GM12873 (cell line): Measurements from ENCODE around the gene SEMA6A.

Experiments
- TF ChIP-seq, protein P1 (sequence below): IDR thresholded peaks from 2 replicates; pipeline ENCODE4 v1.5.1; 2012; ENCODE audit warnings: low read depth, mild to moderate bottlenecking, moderate library complexity, low read length, control low read depth; ENCODE audit not compliant: insufficient read depth; ENCODE audit errors: missing control alignments

Gene SEMA6A

DNA sequence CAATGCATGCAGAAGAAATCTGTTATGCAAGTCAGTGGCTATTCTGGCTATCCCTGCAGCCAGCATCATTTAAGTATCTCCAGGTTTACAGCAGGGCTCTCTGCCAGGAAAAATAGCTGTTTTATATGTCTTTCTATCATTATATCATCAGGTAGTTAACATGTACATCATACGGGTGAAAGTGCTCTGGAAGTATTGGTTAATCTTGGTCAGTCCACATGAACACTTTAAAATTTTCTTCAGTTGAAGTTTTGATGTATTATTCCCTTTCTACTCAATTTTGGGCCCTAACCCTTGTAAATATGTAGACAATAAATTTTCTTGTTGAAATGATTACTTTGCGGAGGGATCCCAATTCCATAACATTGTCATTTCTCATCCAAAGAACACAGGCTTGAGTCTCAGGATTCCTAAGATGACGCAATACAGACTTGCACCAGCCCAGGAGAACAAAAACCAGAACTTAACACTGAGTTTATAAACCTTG is 67.5 kb downstream of the SEMA6A start:
- TF ChIP-seq, protein P1, sequence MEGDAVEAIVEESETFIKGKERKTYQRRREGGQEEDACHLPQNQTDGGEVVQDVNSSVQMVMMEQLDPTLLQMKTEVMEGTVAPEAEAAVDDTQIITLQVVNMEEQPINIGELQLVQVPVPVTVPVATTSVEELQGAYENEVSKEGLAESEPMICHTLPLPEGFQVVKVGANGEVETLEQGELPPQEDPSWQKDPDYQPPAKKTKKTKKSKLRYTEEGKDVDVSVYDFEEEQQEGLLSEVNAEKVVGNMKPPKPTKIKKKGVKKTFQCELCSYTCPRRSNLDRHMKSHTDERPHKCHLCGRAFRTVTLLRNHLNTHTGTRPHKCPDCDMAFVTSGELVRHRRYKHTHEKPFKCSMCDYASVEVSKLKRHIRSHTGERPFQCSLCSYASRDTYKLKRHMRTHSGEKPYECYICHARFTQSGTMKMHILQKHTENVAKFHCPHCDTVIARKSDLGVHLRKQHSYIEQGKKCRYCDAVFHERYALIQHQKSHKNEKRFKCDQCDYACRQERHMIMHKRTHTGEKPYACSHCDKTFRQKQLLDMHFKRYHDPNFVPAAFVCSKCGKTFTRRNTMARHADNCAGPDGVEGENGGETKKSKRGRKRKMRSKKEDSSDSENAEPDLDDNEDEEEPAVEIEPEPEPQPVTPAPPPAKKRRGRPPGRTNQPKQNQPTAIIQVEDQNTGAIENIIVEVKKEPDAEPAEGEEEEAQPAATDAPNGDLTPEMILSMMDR, result no peak

- TF ChIP-seq, protein P1, result no peak
Observed at GRCh38 chr5:116506488-116506887, 68.1 kb downstream of the SEMA6A start.

DNA sequence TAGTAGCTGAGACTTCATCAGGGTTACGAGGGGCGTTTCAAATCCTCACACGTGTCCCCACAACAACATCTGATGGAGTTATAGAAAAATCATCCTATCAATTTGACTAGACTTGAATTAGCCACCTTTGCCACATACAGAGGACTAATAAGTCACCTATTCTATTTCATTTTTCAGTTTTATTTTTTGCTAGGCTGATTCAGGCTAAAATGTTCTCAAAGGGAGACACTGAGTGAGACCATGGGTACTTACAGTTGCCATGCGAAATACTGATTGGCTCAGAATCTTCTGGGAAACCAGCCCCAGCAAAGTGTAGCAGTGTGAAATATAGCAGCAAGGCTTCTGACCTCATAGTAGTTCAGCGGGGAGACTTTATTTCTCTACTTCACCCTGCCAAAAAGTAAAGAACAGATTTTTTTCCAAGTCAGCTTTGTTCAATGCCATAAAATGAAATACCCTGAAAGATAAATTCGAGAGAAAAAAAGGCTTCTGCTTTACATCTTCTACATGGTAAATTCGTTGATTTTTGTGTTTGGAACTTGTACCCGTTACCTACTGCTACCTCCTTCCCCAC is 69.9 kb downstream of the SEMA6A start:
- TF ChIP-seq, protein P1, result no peak

DNA sequence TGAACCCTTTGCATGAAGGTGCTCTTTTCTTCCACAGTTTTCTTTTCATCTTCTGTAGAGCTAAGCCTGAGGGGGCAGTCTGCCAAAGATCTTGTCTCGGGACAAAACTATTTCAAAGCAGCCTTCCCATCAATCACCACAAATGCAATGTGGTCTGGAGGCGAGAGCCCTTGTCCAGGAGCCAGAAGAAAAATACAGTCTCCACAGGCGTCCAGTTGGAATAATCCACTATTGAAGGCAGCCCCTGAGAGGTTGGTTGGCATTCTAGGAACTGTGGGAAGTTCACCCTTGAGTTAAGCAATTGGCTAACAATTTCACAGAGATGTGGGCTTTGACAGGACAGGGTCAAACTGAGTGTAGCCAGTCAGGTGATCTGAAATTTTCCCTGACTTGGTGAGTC is 72.0 kb downstream of the SEMA6A start:
- TF ChIP-seq, protein P1, result no peak

- TF ChIP-seq, protein P1, result no peak
Observed at GRCh38 chr5:116502138-116502537, 72.5 kb downstream of the SEMA6A start.

- TF ChIP-seq, protein P1, result no peak
Observed at GRCh38 chr5:116498503-116499048, 76.0 kb downstream of the SEMA6A start.

DNA sequence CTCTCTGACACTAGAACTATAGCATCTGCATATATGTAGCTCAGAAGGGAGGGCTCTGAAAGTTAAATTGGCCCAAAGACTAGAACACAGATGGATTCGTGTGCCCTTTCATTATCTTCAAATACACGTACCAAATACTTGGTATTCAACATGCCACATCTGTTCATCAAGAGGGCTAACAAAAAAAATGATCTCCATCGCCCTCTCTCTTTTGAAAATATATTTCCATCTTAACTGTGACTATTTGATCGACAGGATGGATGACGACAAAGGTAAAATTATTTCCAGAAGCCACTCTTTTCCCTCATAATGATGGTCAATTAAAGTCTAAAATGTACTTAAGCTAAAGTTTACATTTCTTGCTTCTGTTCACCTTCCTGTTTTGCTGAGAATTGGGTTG is 77.0 kb downstream of the SEMA6A start:
- TF ChIP-seq, protein P1, result no peak
